GM06990 (cell line): ENCODE results near the gene ATP5PD.

ENCODE experiments used
- DNase-seq: peaks from one replicate; pipeline ENCODE4 v3.0.0-alpha.2; 2011; ENCODE audit not compliant: insufficient read length; ENCODE audit errors: extremely low read depth
- H3K27me3 ChIP-seq: replicated peaks from 2 replicates; pipeline ENCODE4 v1.6.0; 2011; ENCODE audit warnings: low read length; ENCODE audit not compliant: control insufficient read depth, insufficient read depth
- H3K36me3 ChIP-seq: 2 replicates; pipeline ENCODE4 v1.5.1; 2011; ENCODE audit warnings: low read length; ENCODE audit not compliant: control insufficient read depth, insufficient read depth
- H3K4me3 ChIP-seq: replicated peaks from 2 replicates; pipeline ENCODE4 v1.5.1; 2011; ENCODE audit warnings: low read depth, mild to moderate bottlenecking, control low read depth, low read length
- CTCF ChIP-seq: IDR thresholded peaks from 2 replicates; pipeline ENCODE4 v1.5.1; 2011; ENCODE audit warnings: low read length, control low read depth, mild to moderate bottlenecking, inconsistent platforms; ENCODE audit not compliant: insufficient read depth, poor library complexity, severe bottlenecking

ATP5PD gene

DNA sequence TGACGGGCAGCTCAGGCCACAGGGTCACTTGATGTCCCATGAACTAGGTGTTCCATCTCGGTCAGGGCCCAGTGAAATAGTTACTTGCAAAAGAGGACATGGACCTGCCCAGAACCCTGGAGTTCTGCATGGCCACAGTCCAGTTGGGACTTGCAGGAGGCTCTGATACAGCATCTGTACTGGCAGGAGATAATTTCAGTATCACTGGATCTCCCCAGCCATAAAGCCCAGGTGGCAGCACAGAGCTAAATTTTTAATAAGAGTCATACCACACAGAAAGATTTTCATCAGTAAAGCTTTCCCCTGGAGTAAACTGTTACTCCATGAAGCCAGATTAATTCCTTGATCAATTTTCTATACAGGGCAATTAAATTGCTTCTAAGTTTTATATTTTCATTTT lies 23.0 kb upstream of the ATP5PD start:
- no peak for DNase-seq
- TF ChIP-seq CTCF: peak; percentile 24
- no peaks in the 10 kb centered on the region; the same call in 1 of the 2 replicates for H3K36me3 ChIP-seq

GRCh38 chr17:75068750-75069149 lies 22.0 kb upstream of the ATP5PD start:
- DNase-seq: no peak
- no peak for TF ChIP-seq CTCF

More for the DNA sequence above, 23.0 kb upstream of the ATP5PD start:
- Histone ChIP-seq H3K27me3 (no peaks in the 10 kb centered on the region), H3K4me3 (no peak overlapping the region)

DNA sequence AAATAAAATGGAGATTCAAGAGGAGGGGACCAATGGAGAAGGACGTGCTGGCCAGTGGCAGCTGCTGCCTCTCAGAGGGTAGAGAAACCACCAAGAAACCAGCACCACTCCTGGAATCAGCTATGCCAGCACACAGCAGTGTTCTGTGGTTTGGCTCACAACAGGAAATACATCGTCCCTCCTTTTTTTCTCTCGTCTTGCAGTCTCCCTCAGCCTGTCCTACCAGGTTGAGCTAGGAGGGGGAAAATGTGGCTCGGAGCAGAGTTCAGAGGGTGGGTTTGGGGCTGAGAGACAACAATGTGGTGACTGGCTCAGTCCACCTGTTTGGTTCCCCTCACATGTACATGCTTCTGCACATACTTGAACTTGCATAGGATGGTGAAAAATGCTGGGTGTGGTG lies 21.1 kb upstream of the ATP5PD start:
- H3K36me3 ChIP-seq: peaks cover 7% of the 10 kb centered on the region
- no peak for DNase-seq
- no peaks in the 10 kb centered on the region for H3K27me3 ChIP-seq
- H3K4me3 ChIP-seq: no peak overlapping the region
- no peak for TF ChIP-seq CTCF

More at GRCh38 chr17:75068750-75069149, 22.0 kb upstream of the ATP5PD start:
- H3K36me3 ChIP-seq: peaks cover 7% of the 10 kb centered on the region
- no peaks in the 10 kb centered on the region for H3K27me3 ChIP-seq
- no peak overlapping the region for H3K4me3 ChIP-seq

DNA sequence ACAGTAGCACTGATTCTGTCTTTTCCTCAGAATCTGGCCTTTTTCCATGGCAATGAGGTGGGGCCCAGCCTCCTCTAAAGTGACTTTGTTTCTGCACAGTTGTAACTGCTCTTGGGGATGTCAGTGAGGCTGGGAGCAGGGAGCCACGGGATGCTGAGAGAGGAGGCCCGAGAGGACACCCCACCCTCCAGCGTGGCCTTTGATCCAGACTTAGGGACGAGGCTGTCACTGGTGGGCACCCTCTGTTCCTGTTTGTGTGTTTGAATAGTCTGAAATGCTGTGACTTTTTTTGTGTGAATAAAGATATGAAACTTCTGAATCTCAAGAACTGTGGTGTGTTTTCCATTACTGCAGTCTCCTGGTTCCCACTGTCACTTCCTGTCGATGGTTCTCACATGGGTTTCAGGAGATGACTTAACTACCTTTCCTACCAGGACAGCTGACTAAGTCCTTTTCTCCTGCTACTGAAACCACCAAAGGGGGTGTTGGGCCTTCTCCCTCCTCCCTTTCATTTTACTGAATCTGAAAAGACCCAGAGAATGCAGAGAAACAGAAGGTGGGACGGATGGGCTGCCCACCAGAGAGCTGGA lies 18.9 kb upstream of the ATP5PD start:
- no peak overlapping the region for H3K4me3 ChIP-seq
- peaks cover 11% of the 10 kb centered on the region for H3K36me3 ChIP-seq
- H3K27me3 ChIP-seq: no peaks in the 10 kb centered on the region
- no peak for TF ChIP-seq CTCF
- no peak for DNase-seq

DNA sequence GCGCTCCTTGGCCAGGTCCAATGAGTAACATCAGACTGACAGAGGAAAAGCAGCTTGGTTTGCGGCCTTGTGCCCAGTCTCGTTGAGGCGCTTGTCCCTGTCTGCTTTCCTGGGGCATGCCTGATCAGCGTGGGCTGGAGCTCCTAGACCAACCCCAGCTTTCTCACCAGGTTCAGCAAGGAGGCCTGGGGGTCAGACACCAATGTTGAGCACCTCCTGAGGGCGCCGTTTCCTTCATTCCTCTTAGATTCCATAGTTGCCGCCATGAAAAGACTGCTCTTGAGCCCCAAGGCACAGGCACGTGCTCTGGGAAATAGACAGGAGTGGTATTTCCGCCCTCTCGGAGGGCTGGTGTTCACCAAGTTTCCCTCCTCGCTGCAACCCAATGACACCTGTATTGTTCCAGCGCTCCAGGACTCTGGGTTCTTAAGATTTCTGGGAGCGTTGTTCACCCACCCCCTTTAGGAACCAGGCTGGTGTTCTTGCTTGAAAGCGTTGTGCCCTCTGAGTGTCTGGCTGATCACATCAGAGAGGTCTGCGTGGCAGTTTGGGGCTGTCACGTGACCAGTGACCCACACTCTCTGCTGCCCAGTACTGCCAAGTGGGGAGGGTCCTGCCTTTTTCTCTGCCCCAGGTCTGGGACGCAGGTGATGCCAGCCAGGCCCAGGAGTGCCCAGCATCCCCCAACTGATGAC lies 18.2 kb upstream of the ATP5PD start:
- peaks cover 11% of the 10 kb centered on the region for H3K36me3 ChIP-seq
- no peak for TF ChIP-seq CTCF
- no peak overlapping the region for H3K4me3 ChIP-seq

More for the DNA sequence above, 18.2 kb upstream of the ATP5PD start:
- no peak for DNase-seq
- no peaks in the 10 kb centered on the region for H3K27me3 ChIP-seq
